Skin epidermis (tissue), 12 donors: ENCODE measurements around the gene TMC7.

Experiments
- H3K27ac ChIP-seq, 21 experiments: fragments of 200-600 bp; sonication (generic) in 11 of 21; one replicate each; pipeline ENCODE4 v1.5.0; 2020; ENCODE audit warnings: mild to moderate bottlenecking in 3 of 21, inconsistent platforms in 2 of 21, moderate library complexity in 2 of 21
- H3K4me3 ChIP-seq, 7 experiments: fragments of 200-600 bp; sonication (generic) in 2 of 7; one replicate each; pipeline ENCODE4 v1.5.0; 2020; ENCODE audit warnings: inconsistent platforms in 2 of 7, mild to moderate bottlenecking in 2 of 7, moderate library complexity in 1 of 7

TMC7 gene

DNA sequence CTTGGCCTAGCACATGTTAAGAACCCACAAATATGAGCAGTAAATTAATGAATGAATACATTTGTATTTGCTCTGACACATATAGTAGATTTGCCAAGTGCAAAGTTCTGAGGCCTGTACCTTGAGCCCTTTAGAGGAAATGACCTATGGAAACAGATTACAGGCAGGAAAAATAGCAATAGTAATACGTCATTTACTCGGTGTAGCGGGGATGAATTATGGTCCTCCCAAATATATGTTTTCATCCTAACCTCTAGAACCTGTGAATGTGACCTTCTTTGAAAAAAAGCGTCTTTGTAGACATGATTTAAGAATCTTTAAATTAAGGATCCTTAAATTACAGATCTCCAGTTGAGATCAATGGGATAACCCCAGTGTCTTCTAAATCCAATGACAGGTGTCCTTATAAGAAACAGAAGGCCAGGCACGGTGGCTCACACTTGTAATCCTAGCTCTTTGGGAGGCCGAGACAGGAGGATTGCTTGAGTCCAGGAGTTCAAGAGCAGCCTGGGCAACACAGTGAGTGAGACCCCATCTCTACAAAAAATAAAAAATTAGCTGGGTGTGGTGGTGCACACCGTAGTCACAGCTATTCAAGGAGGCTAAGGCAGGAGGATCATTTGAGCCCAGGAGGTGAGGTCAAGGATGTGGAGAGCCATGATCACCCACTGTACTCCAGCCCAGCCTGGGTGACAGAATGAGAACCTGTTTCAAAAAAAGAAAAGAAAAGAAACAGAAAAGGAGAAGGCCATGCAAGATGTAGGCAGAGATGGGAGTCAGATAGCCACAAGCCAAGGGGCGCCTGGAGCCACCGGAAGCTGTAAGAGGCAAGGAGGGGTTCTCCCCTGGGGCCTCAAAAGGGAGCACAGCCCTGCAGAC is 124.9 kb downstream of the TMC7 start:
- no peak overlapping the region for H3K4me3 ChIP-seq
- no peak overlapping the region for H3K27ac ChIP-seq

DNA sequence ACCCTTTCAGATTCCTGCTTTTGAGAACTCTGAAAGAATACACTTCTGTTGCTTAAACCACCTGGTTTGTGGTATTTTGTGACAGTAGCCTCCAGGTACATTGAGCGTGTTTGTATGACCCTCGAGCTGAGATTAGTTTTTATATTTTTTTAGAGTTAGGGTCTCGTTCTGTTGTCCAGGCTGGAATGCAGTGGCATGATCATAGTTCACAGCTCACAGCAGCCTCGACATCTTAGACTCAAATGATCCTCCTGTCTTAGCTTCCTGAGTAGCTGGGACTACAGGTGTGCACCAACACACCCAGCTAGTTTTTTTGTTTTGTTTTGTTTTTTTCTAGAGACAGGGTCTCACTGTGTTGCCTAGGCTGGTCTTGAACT is 125.5 kb downstream of the TMC7 start:
- Histone ChIP-seq H3K27ac (no peak overlapping the region), H3K4me3 (no peak overlapping the region)

DNA sequence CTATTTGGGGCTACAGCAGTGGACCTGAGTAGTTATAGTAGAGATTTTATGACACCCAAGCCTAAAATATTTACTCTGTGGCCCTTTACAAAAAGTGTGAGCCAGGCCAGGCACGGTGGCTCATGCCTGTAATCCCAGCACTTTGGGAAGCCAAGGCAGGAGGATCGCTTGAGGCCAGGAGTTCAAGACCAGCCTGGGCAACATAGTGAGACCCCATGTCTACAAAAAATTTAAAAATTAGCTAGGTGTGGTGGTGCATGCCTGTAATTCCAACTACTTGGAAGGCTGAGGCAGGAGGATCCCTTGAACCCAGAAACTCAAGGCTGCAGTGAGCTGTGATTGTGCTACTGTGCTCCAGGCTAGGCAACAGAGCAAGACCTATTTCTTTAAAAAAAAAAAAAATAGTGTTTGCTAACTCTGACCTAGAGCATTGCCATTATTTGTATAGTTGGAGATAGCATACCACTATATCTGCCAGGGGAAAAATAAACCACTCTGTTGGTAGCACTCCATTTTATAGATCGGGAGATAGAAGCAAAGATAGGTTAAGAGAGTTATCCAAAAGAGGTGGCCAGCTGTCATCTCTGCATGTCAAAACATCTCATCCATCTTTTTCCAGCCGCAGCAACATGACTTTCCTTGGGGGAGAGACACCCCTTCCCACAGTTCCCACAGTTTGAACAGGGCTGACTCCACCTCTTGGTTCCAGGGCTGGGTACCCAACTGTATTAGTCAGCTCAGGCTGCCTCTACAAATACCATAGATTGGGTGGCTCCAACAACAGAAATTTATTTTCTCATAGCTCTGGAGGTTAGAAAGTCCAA is 127.0 kb downstream of the TMC7 start:
- Histone ChIP-seq H3K4me3 (no peak overlapping the region), H3K27ac (no peak overlapping the region)

DNA sequence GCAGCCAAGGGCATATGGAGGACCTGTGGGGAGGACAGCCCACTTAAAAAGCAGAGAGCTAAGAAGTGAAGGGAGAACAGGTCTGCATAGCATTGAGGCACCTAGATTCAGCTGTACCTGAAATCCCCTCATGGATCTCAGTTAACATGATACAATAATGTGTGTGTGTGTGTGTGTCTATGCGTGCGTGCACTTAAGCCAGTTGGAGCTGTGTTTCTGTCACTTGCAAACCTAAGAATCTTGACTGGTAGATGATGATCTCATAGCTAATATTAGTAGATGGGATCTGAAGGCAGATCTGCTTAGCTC is 128.3 kb downstream of the TMC7 start:
- no peak overlapping the region for H3K4me3 ChIP-seq
- peak overlapping the region in 2 of 21 experiments; percentile 19 to 29 for H3K27ac ChIP-seq
